ENCODE data around the gene FAM50B.

Gene FAM50B

GRCh38 chr6:3848925-3849605 is at the start of gene FAM50B:
TSS of gene FAM50B (plus strand) at chr6:3849373. CDS start at chr6:3849812, 439 bp downstream.
- DNase-seq (ENCODE audit: low read depth, low spot score) = peak; percentile 95

- DNase-seq (ENCODE audit: low read depth, low spot score) = no peak
These were observed 49.5 kb upstream of the FAM50B start for GRCh38 chr6:3799719-3800118.

GRCh38 chr6:3800850-3801591 is 48.2 kb upstream of the FAM50B start:
- DNase-seq (ENCODE audit: low read depth, low spot score) = peak; percentile 63

GRCh38 chr6:3801960-3802359 is 47.2 kb upstream of the FAM50B start:
- no peak for DNase-seq (ENCODE audit: low read depth, low spot score)

- peak; percentile 93 for DNase-seq (ENCODE audit: low read depth, low spot score)
These were observed 45.3 kb upstream of the FAM50B start for GRCh38 chr6:3803627-3804468.

- no peak for DNase-seq (ENCODE audit: low read depth, low spot score)
These were observed 44.2 kb upstream of the FAM50B start for GRCh38 chr6:3804964-3805363.

- DNase-seq (ENCODE audit: low read depth, low spot score) = no peak
These were observed 43.6 kb upstream of the FAM50B start for GRCh38 chr6:3805448-3806123.

- DNase-seq (ENCODE audit: low read depth, low spot score) = no peak
These were observed 42.8 kb upstream of the FAM50B start for GRCh38 chr6:3806169-3806922.

GRCh38 chr6:3808199-3808598 is 41.0 kb upstream of the FAM50B start:
- DNase-seq (ENCODE audit: low read depth, low spot score) = no peak

- DNase-seq (ENCODE audit: low read depth, low spot score) = peak; percentile 88
These were observed 40.2 kb upstream of the FAM50B start for GRCh38 chr6:3808759-3809514.

- no peak for DNase-seq (ENCODE audit: low read depth, low spot score)
These were observed 39.7 kb upstream of the FAM50B start for GRCh38 chr6:3809515-3809891.

GRCh38 chr6:3809982-3810381 is 39.2 kb upstream of the FAM50B start:
- DNase-seq (ENCODE audit: low read depth, low spot score) = no peak

- no peak for DNase-seq (ENCODE audit: low read depth, low spot score)
These were observed 38.0 kb upstream of the FAM50B start for GRCh38 chr6:3811191-3811590.

GRCh38 chr6:3812596-3812995 is 36.6 kb upstream of the FAM50B start:
- no peak for DNase-seq (ENCODE audit: low read depth, low spot score)

GRCh38 chr6:3813150-3813780 is 35.9 kb upstream of the FAM50B start:
- peak; percentile 62 for DNase-seq (ENCODE audit: low read depth, low spot score)

- no peak for DNase-seq (ENCODE audit: low read depth, low spot score)
These were observed 35.3 kb upstream of the FAM50B start for GRCh38 chr6:3813918-3814317.

- DNase-seq (ENCODE audit: low read depth, low spot score) = no peak
These were observed 34.6 kb upstream of the FAM50B start for GRCh38 chr6:3814539-3814938.

- no peak for DNase-seq (ENCODE audit: low read depth, low spot score)
These were observed 32.9 kb upstream of the FAM50B start for GRCh38 chr6:3816251-3816650.

GRCh38 chr6:3819161-3820110 is 29.7 kb upstream of the FAM50B start:
- DNase-seq (ENCODE audit: low read depth, low spot score) = no peak
